HL-60/S4 treated with phorbol 12-myristate 13-acetate at 8.2 ng/mL for 4 days and 3 days (cell line): ENCODE measurements around the gene RNASEH1.
"Not testable (repeated sequence)": the region's sequence is repeated elsewhere in the genome, so short reads cannot be mapped to it uniquely, and the experiment has no call there.

Experiments used
- in situ Hi-C: fragments of 300-500 bp; cut with MboI; formaldehyde crosslinking; loops from 2 replicates; pipeline ENCODE4 v1.15.0; 2022; ENCODE audit warnings: low sequenced_read_pairs

The RNASEH1 gene

DNA sequence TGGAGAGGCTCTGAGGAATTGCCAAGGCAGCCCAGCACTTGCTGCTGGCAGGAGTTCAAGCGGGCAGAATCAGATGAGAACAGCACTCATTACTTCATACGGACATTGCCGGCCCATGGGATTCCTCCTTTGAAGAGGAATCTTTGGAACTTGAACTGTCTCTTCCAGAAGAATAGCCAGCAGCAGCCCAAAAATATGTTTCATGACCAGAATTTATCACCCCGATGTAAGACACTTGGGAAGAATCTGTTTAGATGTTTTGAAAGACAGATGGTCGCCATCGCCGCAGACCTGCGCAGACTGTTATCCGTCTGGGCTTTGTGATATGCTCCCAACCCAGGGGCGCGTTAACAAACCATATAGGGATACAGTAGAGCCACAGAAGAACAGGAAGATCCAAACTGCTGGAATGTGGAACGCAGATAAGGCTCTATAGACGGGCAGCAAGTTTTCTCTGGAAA, 35.1 kb downstream of the RNASEH1 start:
- in situ Hi-C loops = no loop called here

DNA sequence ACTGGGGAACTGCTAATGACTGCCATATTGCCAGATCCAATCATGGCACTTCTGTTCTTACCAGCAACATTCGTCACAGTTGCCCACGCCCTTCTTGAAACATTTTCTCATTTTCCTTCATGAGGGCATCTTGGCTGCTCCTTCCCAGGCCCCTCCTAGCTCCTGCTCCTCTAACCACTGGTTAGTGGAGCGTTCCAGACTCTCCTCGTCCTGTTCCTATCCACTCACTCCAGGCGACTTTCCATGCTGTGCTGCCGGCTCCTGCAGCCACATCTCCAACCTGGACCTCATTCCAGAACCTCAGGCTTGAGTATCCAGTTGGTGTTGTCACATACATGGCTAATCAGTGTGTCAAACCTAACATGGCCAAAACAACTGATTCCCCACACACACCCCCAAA, 37.5 kb downstream of the RNASEH1 start:
- in situ Hi-C loops = no loop called here

DNA sequence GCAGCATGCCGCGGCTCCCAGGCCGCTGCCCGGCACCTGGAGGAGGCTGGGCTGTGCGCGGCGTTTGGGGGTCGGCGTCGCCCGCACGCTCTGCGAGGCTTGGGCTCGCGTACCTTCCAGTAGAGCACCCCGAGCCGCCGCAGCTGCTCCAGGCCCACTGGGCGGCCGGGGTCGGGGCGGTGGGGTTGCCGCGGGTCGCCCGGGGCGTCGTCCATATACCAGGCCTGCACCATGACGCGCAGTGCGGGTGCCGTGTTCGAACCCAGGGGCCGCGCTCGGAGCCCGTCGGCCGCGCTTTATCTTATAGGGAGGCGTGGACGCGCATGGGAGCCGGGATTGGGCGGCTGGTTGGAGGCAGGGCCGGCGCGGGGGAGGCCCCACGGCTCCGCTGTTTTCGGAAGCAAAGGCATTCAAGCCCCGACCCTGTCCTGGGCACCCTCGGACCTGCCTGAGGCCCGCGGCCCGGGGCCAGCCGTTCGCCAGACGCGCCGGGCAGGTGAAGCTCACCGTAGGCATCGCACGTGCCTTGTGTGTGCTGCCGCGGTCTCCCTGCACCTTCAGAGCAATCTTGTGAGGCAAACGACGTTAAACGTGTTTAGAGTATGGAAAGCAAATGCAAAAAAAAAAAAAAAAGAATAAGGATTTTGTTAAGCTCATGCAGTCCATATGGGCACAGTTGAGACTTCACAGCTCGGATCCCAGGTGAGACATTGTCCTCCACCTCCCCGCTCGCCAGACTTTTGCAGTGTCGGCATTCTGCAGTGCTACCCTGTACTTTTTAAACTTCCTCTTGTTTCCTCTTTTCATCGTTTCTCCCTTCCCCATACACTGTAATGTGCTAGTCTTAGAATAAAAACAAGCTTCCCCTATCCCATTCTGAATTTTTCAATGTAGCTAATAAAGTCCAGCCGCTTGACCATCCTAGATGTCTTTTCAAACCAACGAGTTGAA, 38.6 kb downstream of the RNASEH1 start, which contains the start of gene ADI1:
Gene ADI1, minus strand, starts transcription at position 277 of the 951 bp plus-strand sequence. Its CDS starts 44 bp downstream, at position 233.
- in situ Hi-C loops = no loop called here

DNA sequence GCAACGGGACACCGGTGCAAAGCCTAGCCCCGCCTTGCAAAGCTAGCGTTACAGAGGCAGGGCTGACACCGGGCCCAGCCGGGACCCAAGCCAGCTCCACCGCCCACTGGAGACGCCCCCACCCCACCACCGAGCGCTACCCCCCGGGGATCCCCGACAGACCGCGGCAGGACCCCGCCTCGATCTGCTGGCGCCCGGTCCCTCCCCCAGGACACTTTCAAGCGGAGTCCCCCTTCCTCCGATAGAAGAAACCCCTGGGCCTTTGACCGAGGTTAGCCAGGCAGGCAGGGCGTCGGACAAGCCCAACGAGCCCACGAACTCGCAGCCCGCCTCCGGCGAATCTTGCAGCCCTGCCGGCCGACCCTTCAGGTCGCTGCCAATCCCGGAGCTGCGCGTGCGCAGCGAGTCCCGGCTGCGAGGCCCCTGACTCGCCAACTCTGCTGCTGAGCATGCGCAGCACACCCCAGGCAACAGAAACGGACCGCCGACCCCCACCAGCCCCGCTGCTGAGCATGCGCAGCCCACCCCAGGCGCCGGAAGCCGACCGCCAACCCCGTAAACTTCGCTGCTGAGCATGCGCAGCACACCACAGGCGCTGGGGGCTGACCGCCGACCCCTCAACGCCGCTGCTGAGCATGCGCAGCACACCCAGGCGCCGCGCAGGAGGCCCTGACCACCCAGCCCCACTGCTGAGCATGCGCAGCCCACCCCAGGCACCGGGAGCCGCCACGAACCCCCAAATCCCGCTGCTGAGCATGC, 39.5 kb downstream of the RNASEH1 start:
- in situ Hi-C loops = no loop called here

DNA sequence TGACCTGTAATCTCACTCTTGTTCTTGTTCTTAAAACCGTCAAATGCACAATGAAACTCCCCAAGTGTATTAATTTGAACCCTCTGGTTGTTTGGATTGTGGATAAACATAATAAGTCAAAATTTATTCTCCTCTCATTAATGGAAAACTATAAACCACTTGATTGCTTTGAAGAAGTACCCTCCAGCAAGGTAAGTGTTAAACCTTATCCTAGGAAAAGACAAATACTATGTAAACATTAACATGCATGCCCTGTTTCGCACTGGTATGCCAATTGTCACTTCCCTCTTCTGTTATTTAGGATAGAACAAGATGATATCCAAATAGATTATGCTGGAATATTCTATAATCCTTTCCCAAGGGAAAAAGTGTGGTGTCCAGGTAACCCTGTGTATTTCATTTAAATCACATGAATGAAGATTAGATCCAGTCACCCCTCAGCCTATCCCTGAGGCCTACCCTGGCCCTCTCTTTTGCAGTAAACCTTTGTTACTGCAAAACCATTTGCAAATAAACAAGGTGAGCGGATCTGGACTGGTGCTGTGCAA, 40.1 kb downstream of the RNASEH1 start:
- in situ Hi-C loops = no loop called here

DNA sequence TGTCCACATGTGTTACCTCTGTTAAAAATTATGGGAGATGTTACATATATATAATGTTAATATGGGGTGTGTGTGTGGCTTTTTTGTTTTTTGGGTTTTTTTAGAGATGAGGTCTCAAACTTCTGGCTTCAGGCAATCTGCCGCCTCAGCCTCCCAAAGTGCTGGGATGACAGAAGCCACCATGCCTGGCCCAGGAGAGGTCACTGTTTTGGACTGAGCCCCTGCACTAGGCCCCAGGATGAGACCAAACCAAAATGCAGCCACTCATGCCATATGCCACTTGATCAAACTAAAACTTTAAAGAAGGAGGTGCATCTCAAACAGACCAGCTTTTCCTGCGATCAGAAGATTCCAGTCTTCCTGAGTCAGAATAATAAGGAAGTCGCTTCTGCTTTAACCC, 41.3 kb downstream of the RNASEH1 start:
- in situ Hi-C loops = no loop called here

DNA sequence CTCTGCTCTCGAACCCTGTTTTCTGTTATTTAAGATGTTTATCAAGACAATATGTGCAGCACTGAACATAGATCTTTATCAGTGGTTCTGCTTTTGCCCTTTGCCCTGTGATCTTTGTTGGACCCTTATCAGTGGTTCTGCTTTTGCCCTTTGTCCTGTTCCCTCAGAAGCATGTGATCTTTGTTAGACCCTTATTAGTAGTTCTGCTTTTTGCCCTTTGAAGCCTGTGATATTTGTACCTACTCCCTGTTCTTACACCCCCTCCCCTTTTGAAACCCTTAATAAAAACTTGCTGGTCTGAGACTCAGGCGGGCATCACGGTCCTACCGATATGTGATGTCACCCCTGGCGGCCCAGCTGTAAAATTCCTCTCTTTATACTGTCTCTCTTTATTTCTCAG, 42.7 kb downstream of the RNASEH1 start:
- in situ Hi-C loops = not testable (repeated sequence)

DNA sequence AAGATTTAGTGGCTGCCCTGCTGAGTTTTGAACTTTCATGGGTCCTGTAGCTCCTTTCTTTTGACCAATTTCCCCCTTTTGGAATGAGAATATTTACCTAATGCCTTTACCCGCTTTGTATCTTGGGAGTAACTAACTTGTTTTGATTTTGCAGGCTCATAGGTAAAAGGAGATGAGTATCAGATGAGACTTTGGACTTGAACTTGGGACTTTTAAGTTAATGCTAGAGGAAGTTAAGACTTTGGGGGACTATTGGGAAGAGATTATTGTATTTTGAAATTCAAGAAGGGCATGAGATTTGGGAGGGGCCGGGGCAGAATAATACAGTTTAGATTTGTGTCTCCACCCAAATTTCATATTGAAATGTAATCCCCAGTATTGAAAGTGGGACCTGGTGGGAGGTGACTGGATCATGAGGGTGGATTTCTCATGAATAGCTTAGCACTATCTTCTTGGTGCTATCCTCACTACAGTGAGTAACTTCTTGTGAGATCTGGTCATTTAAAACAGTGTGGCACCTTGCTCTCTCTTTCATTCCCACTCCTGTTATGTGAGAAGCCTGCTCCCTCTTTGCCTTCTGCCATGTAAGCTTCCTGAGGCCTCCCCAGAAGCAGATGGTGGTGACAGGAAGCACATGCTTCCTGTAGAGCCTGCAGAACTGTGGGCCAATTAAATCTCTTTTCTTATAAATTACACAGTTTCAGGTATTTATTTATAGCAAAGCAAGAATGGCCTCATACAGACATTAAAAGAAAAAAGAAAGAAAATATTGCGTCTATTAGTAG, 44.9 kb downstream of the RNASEH1 start:
- in situ Hi-C loops = no loop called here

DNA sequence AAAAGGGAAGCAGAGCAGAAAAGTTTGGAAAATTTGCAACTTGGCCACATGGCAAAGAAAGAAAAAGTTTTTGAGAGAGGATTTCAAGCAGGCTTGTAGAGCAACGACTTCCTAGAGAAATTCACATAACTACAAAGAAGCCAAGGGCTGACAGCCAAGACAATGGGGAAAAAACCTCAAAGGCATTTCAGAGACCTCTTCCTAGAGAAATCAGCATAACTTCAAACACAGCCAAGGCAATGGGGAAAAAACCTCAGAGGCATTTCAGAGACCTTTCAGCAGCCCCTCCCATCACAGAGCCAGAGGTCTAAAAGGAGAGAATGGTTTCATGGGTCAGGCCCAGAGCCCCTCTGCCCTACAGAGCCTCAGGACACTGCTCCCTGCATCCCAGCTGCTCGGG, 46.0 kb downstream of the RNASEH1 start:
- in situ Hi-C loops = no loop called here

DNA sequence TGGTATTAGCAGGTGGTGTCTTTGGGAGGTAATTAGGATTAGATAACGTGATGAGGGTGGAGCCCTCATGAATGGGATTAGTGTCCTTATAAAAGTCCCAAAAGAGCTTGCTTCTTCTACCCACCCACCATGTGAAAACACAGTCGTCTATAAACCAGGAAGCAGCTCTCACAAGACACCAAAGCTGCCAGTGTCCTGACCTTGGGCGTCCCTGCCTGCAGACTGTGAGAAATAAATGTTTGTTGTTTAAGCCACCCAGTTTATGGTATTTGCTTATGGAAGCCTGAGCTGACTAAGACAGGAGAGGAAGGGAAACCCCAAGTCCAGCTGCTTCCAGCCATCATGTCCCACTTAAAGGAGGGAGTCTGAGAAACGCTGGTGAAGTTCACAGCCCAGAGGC, 52.4 kb downstream of the RNASEH1 start:
- in situ Hi-C loops = no loop called here

DNA sequence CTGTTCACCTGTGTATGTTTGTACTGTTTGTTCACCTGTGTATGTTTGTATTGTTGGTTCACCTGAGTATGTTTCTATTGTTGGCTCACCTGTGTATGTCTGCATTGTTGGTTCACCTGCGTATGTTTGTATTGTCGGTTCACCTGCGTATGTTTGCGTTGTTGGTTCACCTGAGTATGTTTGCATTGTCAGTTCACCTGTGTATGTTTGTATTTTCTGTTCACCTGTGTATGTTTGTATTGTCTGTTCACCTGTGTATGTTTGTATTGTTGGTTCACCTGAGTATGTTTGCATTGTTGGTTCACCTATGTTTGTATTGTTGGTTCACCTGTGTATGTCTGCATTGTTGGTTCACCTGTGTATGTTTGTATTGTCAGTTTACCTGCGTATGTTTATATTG, 53.4 kb downstream of the RNASEH1 start:
- in situ Hi-C loops = no loop called here

DNA sequence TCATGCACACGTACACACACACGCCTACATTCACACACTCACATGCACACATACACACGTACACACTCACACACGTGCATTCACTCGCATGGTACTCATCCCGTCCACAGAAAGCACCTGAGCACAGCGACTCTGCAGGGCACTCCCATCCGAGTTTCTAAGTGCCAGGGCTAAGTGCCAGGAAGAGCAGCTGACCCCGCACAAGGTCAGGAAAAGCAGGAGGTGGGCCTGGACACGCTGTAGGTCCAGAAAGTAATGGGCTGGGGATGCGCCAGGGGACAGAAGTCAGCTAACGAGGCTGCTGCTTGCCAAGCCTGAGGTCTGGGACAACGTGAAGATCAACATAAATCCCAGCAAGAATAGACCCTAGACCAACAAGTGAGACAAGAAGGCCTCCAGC, 54.6 kb downstream of the RNASEH1 start:
- in situ Hi-C loops = no loop called here

DNA sequence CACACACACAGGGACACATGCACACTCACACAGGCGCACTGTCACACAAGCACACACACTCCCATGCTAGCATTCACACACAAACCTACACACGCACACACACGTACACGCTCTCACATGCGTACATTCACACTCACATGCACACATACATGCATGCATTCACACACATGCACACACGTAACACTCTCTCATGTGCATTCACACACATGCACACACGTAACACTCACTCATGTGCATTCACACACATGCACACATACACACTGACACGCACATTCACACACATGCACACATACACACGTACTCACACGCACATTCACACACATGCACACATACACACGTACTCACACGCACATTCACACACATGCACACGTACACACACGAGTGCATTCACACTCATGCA, 55.1 kb downstream of the RNASEH1 start:
- in situ Hi-C loops = no loop called here

DNA sequence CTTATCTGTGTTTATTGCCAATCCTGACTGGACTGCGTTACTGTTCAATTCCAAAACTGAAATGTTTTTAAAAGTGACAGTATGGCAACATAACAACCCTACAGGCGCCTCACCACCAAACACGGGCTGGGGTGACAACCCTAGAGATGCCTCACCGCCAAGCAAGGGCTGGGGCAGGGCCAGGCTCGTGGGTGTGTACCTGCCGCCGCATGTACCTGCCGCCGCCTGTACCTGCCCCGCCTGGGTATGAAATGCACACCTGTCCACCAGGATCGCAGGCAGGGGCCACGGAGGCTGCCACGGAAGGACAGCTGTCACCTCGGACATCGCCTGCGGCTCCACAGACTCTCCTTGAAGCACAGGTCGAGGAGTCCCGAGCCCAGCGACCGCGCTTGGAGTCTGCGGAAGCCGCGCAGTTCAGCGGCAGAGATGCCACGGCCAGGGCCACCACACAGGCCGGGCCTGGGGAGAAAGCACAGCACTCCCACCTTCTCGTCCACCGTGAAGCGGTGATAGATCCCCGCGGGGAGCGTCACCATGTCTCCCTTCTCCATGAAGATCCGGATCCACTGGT, 57.7 kb downstream of the RNASEH1 start:
- in situ Hi-C loops = no loop called here

DNA sequence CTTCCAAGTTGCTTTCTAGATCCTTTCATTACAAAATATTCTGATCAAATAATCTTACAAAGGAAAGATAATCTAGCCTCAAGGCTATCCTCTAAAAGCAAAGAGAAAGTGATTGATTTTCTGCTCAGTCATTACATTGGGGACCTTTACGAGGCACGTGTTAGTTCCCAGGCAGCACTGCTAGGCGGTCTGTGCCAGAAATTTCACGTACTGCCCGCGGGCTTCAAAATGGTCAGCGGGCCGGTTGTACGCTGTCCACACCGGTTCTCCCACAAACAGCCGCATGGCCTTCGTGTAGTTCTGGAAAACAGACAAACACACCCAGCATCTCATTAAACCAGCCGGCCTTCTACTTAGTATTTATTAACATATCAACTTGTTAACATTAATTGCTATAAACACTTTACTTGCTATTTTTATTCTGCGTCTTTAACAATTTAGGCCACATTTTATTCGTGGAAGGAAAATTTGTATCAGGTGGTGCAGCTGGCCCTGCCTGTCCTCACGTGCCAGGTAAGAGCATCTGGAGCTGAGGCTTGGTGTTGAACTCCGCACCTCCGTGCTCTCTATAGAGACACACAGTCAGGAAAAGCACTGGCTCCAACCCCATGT, 59.2 kb downstream of the RNASEH1 start:
- in situ Hi-C loops = no loop called here

DNA sequence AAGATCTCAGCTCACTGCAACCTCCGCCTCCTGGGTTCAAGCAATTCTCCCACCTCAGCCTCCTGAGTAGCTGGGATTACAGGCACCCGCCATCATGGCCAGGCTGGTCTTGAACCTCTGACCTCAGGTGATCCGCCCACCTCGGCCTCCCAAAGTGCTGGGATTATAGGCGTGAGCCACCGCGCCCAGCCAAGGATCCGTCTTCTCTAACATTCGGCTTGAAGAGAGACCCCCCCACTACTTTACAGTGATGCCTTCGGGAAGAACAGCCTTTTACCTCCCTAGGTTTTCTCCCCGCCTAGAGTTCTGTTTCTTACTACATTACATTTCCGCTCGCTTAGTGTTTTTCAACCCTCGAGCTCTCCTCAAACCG, 61.4 kb downstream of the RNASEH1 start:
- in situ Hi-C loops = not testable (repeated sequence)
